GM12878 (cell line): ENCODE data around the gene CXCL8. TPM values are rescaled to one million over a fixed set of nuclear protein-coding genes. Genes with fewer than 3 reads are reported as not detected.

ENCODE experiments used
- DPF2 ChIP-seq: fragments of 450-650 bp; IDR thresholded peaks from 2 replicates; pipeline ENCODE4 v1.6.1; 2017; ENCODE audit warnings: mild to moderate bottlenecking
- EED ChIP-seq: sonication (generic); IDR thresholded peaks from 2 replicates; pipeline ENCODE4 v1.6.1; 2016; ENCODE audit warnings: antibody characterized with exemption, low read depth
- ETV6 ChIP-seq, 2 experiments: fragments of 450-650 bp in 1 of 2; IDR thresholded peaks in 1 of 2; conservative IDR thresholded peaks in 1 of 2; 2 replicates each; pipeline ENCODE4 v1.6.1; 2014; ENCODE audit warnings: antibody characterized with exemption in 1 of 2, borderline replicate concordance in 1 of 2, low read depth in 1 of 2, mild to moderate bottlenecking in 1 of 2, moderate library complexity in 1 of 2
- JUND ChIP-seq: IDR thresholded peaks from 2 replicates; pipeline ENCODE4 v1.6.1; 2012; ENCODE audit warnings: low read depth, mild to moderate bottlenecking, low read length, improper control_type of control experiment, moderate library complexity
- NKRF ChIP-seq: fragments of 450-650 bp; conservative IDR thresholded peaks from 2 replicates; pipeline ENCODE4 v1.6.1; 2017; ENCODE audit warnings: mild to moderate bottlenecking, moderate library complexity
- RAD51 ChIP-seq: fragments of 450-650 bp; IDR thresholded peaks from 2 replicates; pipeline ENCODE4 v1.6.1; 2016; ENCODE audit warnings: moderate library complexity, mild to moderate bottlenecking, inconsistent platforms
- SREBF1 ChIP-seq: IDR thresholded peaks from 2 replicates; pipeline ENCODE4 v1.6.1; 2012; ENCODE audit warnings: mild to moderate bottlenecking, low read length
- ZBED1 ChIP-seq: IDR thresholded peaks from 2 replicates; pipeline ENCODE4 v1.6.1; 2016; ENCODE audit warnings: borderline replicate concordance
- ZBTB11 ChIP-seq: fragments of 450-650 bp; formaldehyde crosslinking; IDR thresholded peaks from 2 replicates; pipeline ENCODE4 v1.5.0; 2022; ENCODE audit warnings: mild to moderate bottlenecking, missing genetic modification characterization
- polyA plus RNA-seq, 11 experiments: library from polyadenylated mRNA; depleted of rRNA in 4 of 11; unstranded in 6 of 11; stranded (reverse) in 5 of 11; fragments of >200 nt; fragmentation: Nextera tagmentation in 4 of 11; fragmentation: Illumina TruSeq in 1 of 11; extraction: Ambion mirVana in 4 of 11; extraction: Trizol in 1 of 11; gene quantifications; 1 replicate in 1 of 11; 2 replicates in 10 of 11; pipeline versions ENCODE4 v1.2.1 to v1.2.3, GENCODE V29; 2011 to 2016; ENCODE audit warnings: inconsistent platforms in 2 of 11, missing spikeins in 2 of 11, low read depth in 1 of 11
- total RNA-seq, 4 experiments: library from RNA; depleted of rRNA in 3 of 4; stranded (reverse); fragments of >200 nt in 3 of 4; fragmentation: Illumina TruSeq in 1 of 4; extraction: Trizol in 1 of 4; gene quantifications; 2 replicates each; pipeline versions ENCODE4 v1.2.1 to v1.2.3, GENCODE V29; 2013 to 2021
- TF ChIP-seq, protein P1 (sequence below): IDR thresholded peaks from 2 replicates; pipeline ENCODE4 v1.6.1; 2012; ENCODE audit warnings: mild to moderate bottlenecking, low read depth, low read length
- TF ChIP-seq, protein P2 (sequence below): IDR thresholded peaks from 2 replicates; pipeline ENCODE4 v1.6.1; 2012; ENCODE audit warnings: improper control_type of control experiment, low read depth, low read length; ENCODE audit not compliant: insufficient replicate concordance
- TF ChIP-seq, protein P3 (sequence below): fragments of 450-650 bp; IDR thresholded peaks from 2 replicates; pipeline ENCODE4 v1.6.1; 2017; ENCODE audit warnings: mild to moderate bottlenecking, low read depth, inconsistent platforms; ENCODE audit not compliant: poor library complexity, severe bottlenecking

Gene CXCL8
- total and polyA plus RNA-seq, 10 of the 15 experiments (the other 5 are each of a cell fraction or from before 2014, with no cell fraction given), result 0.09 to 0.36 (median 0.19) TPM; not detected in 1

DNA sequence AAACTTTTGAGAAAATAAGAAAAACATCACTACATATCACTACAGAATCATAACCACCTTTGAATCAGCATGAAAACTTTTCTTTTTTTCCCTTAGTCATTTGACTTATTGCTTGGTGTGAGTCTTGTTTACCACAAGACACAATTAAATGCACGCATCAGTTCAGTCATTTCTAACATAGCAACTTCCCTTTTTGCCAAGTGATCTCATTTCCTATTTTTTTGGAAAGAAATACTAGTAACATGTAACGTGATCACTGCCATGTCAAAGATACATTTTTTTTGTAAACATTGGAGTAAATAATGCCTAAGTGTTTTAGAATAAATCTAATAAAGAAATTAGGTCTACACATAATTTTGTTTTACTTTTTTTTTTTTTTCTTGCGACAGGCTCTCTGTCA lies 5.1 kb upstream of the CXCL8 start (continued):
- TF ChIP-seq, protein P1, sequence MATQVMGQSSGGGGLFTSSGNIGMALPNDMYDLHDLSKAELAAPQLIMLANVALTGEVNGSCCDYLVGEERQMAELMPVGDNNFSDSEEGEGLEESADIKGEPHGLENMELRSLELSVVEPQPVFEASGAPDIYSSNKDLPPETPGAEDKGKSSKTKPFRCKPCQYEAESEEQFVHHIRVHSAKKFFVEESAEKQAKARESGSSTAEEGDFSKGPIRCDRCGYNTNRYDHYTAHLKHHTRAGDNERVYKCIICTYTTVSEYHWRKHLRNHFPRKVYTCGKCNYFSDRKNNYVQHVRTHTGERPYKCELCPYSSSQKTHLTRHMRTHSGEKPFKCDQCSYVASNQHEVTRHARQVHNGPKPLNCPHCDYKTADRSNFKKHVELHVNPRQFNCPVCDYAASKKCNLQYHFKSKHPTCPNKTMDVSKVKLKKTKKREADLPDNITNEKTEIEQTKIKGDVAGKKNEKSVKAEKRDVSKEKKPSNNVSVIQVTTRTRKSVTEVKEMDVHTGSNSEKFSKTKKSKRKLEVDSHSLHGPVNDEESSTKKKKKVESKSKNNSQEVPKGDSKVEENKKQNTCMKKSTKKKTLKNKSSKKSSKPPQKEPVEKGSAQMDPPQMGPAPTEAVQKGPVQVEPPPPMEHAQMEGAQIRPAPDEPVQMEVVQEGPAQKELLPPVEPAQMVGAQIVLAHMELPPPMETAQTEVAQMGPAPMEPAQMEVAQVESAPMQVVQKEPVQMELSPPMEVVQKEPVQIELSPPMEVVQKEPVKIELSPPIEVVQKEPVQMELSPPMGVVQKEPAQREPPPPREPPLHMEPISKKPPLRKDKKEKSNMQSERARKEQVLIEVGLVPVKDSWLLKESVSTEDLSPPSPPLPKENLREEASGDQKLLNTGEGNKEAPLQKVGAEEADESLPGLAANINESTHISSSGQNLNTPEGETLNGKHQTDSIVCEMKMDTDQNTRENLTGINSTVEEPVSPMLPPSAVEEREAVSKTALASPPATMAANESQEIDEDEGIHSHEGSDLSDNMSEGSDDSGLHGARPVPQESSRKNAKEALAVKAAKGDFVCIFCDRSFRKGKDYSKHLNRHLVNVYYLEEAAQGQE, result no peak
- TF ChIP-seq JUND (peak; percentile 88; the same call in 1 of the 2 replicates), ZBED1 (0 out of 2 replicates have a peak, but pooled peaks have one; percentile 34), RAD51 (peak; percentile 60), ETV6 (conservative IDR thresholded peaks at IDR 0.05 in 1 of 2, IDR thresholded peaks at IDR 0.05 in 1 of 2; ENCODE audit: borderline replicate concordance in 1 of 2, low read depth in 1 of 2) (peak in 1 of 2 experiments; percentile 87; a peak in 2 of 4 replicates), DPF2 (peak; percentile 97), SREBF1 (no peak; the same call in 1 of the 2 replicates), EED (no peak), NKRF (no peak), ZBTB11 (CRISPR knock-in tag) (no peak)
- TF ChIP-seq, protein P2, sequence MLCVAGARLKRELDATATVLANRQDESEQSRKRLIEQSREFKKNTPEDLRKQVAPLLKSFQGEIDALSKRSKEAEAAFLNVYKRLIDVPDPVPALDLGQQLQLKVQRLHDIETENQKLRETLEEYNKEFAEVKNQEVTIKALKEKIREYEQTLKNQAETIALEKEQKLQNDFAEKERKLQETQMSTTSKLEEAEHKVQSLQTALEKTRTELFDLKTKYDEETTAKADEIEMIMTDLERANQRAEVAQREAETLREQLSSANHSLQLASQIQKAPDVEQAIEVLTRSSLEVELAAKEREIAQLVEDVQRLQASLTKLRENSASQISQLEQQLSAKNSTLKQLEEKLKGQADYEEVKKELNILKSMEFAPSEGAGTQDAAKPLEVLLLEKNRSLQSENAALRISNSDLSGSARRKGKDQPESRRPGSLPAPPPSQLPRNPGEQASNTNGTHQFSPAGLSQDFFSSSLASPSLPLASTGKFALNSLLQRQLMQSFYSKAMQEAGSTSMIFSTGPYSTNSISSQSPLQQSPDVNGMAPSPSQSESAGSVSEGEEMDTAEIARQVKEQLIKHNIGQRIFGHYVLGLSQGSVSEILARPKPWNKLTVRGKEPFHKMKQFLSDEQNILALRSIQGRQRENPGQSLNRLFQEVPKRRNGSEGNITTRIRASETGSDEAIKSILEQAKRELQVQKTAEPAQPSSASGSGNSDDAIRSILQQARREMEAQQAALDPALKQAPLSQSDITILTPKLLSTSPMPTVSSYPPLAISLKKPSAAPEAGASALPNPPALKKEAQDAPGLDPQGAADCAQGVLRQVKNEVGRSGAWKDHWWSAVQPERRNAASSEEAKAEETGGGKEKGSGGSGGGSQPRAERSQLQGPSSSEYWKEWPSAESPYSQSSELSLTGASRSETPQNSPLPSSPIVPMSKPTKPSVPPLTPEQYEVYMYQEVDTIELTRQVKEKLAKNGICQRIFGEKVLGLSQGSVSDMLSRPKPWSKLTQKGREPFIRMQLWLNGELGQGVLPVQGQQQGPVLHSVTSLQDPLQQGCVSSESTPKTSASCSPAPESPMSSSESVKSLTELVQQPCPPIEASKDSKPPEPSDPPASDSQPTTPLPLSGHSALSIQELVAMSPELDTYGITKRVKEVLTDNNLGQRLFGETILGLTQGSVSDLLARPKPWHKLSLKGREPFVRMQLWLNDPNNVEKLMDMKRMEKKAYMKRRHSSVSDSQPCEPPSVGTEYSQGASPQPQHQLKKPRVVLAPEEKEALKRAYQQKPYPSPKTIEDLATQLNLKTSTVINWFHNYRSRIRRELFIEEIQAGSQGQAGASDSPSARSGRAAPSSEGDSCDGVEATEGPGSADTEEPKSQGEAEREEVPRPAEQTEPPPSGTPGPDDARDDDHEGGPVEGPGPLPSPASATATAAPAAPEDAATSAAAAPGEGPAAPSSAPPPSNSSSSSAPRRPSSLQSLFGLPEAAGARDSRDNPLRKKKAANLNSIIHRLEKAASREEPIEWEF, result no peak
- TF ChIP-seq, protein P3, sequence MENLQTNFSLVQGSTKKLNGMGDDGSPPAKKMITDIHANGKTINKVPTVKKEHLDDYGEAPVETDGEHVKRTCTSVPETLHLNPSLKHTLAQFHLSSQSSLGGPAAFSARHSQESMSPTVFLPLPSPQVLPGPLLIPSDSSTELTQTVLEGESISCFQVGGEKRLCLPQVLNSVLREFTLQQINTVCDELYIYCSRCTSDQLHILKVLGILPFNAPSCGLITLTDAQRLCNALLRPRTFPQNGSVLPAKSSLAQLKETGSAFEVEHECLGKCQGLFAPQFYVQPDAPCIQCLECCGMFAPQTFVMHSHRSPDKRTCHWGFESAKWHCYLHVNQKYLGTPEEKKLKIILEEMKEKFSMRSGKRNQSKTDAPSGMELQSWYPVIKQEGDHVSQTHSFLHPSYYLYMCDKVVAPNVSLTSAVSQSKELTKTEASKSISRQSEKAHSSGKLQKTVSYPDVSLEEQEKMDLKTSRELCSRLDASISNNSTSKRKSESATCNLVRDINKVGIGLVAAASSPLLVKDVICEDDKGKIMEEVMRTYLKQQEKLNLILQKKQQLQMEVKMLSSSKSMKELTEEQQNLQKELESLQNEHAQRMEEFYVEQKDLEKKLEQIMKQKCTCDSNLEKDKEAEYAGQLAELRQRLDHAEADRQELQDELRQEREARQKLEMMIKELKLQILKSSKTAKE, result peak; percentile 85
